OCI-LY1 (cell line): ENCODE data around the gene HNRNPLL.

Source experiments
- H2AFZ ChIP-seq: fragments of 200-600 bp; sonication (generic), shearing (Covaris generic); 2 replicates; pipeline ENCODE4 v1.6.0; 2014; ENCODE audit warnings: antibody characterized with exemption, mild to moderate bottlenecking, low read length
- H3F3A ChIP-seq: fragments of 200-600 bp; sonication (generic), shearing (Covaris generic); 2 replicates; pipeline ENCODE4 v1.6.0; 2014; ENCODE audit warnings: mild to moderate bottlenecking, antibody characterized with exemption, low read length, moderate library complexity; ENCODE audit not compliant: insufficient read depth
- H3K27ac ChIP-seq: fragments of 200-600 bp; sonication (generic); 2 replicates; pipeline ENCODE4 v1.5.1; 2014; ENCODE audit warnings: low read length, mixed run types, mild to moderate bottlenecking, low read depth; ENCODE audit not compliant: poor library complexity, severe bottlenecking
- H3K27me3 ChIP-seq: fragments of 200-600 bp; sonication (generic); 2 replicates; pipeline ENCODE4 v1.6.0; 2014; ENCODE audit warnings: antibody characterized with exemption, mild to moderate bottlenecking, low read length, moderate library complexity; ENCODE audit not compliant: insufficient read depth
- H3K36me3 ChIP-seq: fragments of 200-600 bp; sonication (generic); 2 replicates; pipeline ENCODE4 v1.6.1; 2014; ENCODE audit warnings: mild to moderate bottlenecking, antibody characterized with exemption, low read length, moderate library complexity, mixed read lengths; ENCODE audit not compliant: insufficient read depth
- H3K4me1 ChIP-seq: fragments of 200-600 bp; sonication (generic); 2 replicates; pipeline ENCODE4 v1.5.1; 2014; ENCODE audit warnings: mild to moderate bottlenecking, low read length, moderate library complexity; ENCODE audit not compliant: insufficient read depth, severe bottlenecking
- H3K4me2 ChIP-seq: fragments of 200-600 bp; sonication (generic), shearing (Covaris generic); 2 replicates; pipeline ENCODE4 v1.6.1; 2014; ENCODE audit warnings: low read length
- H3K4me3 ChIP-seq: fragments of 200-600 bp; sonication (generic); 2 replicates; pipeline ENCODE4 v1.5.1; 2014; ENCODE audit warnings: low read length, low read depth, mild to moderate bottlenecking, mixed read lengths; ENCODE audit not compliant: poor library complexity, severe bottlenecking
- H3K79me2 ChIP-seq: fragments of 200-600 bp; shearing (Covaris generic); 2 replicates; pipeline ENCODE4 v1.6.1; 2016; ENCODE audit warnings: mixed run types, low read length, mixed read lengths; ENCODE audit not compliant: insufficient read depth
- H3K9ac ChIP-seq: fragments of 200-600 bp; sonication (generic), shearing (Covaris generic); 2 replicates; pipeline ENCODE4 v1.6.1; 2014; ENCODE audit warnings: mild to moderate bottlenecking, low read length, mixed read lengths
- H3K9me2 ChIP-seq: fragments of 200-600 bp; sonication (generic), shearing (Covaris generic); 2 replicates; pipeline ENCODE4 v1.6.1; 2014; ENCODE audit warnings: low read depth, mild to moderate bottlenecking, low read length, mixed read lengths
- H3K9me3 ChIP-seq: fragments of 200-600 bp; shearing (Covaris generic); 2 replicates; pipeline ENCODE4 v1.6.1; 2014; ENCODE audit warnings: low read length, mixed read lengths
- H4K20me1 ChIP-seq: fragments of 200-600 bp; sonication (generic), shearing (Covaris generic); 2 replicates; pipeline ENCODE4 v1.6.0; 2016; ENCODE audit warnings: mild to moderate bottlenecking, low read length; ENCODE audit not compliant: insufficient read depth
- EZH2 ChIP-seq: fragments of 200-600 bp; sonication (generic), shearing (Covaris generic); IDR thresholded peaks from 2 replicates; pipeline ENCODE4 v1.8.0; 2017; ENCODE audit warnings: borderline replicate concordance, mixed run types, mild to moderate bottlenecking, antibody characterized with exemption, low read length, moderate library complexity, mixed read lengths
- TF ChIP-seq, protein P1 (sequence below): fragments of 200-600 bp; sonication (generic), shearing (Covaris generic); IDR thresholded peaks from 2 replicates; pipeline ENCODE4 v1.5.1; 2017; ENCODE audit warnings: mild to moderate bottlenecking, antibody characterized with exemption, low read length, moderate library complexity, mixed read lengths

Gene HNRNPLL

GRCh38 chr2:38549851-38550250 lies 52.9 kb downstream of the HNRNPLL start:
- H2AFZ ChIP-seq: no peak overlapping the region
- no peaks in the 10 kb centered on the region for H3K79me2 ChIP-seq
- H3K4me2 ChIP-seq: no peak overlapping the region
- TF ChIP-seq, protein P1, sequence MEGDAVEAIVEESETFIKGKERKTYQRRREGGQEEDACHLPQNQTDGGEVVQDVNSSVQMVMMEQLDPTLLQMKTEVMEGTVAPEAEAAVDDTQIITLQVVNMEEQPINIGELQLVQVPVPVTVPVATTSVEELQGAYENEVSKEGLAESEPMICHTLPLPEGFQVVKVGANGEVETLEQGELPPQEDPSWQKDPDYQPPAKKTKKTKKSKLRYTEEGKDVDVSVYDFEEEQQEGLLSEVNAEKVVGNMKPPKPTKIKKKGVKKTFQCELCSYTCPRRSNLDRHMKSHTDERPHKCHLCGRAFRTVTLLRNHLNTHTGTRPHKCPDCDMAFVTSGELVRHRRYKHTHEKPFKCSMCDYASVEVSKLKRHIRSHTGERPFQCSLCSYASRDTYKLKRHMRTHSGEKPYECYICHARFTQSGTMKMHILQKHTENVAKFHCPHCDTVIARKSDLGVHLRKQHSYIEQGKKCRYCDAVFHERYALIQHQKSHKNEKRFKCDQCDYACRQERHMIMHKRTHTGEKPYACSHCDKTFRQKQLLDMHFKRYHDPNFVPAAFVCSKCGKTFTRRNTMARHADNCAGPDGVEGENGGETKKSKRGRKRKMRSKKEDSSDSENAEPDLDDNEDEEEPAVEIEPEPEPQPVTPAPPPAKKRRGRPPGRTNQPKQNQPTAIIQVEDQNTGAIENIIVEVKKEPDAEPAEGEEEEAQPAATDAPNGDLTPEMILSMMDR: no peak
- TF ChIP-seq EZH2: no peak
- H3K36me3 ChIP-seq: no peaks in the 10 kb centered on the region
- H3K4me1 ChIP-seq: no peaks in the 10 kb centered on the region
- H3K27me3 ChIP-seq: no peaks in the 10 kb centered on the region
- H4K20me1 ChIP-seq: no peaks in the 10 kb centered on the region
- H3K4me3 ChIP-seq: no peak overlapping the region
- no peaks in the 10 kb centered on the region for H3F3A ChIP-seq
- H3K9ac ChIP-seq: no peak overlapping the region
- no peaks in the 10 kb centered on the region for H3K9me2 ChIP-seq
- H3K27ac ChIP-seq: no peak overlapping the region
- no peaks in the 10 kb centered on the region for H3K9me3 ChIP-seq

- no peaks in the 10 kb centered on the region for H3K9me3 ChIP-seq
- H3K27ac ChIP-seq: no peak overlapping the region
- H3K36me3 ChIP-seq: no peaks in the 10 kb centered on the region
- no peak overlapping the region for H3K4me3 ChIP-seq
- H3K4me1 ChIP-seq: no peaks in the 10 kb centered on the region
- no peaks in the 10 kb centered on the region for H4K20me1 ChIP-seq
- no peak overlapping the region for H3K9ac ChIP-seq
- no peaks in the 10 kb centered on the region for H3K9me2 ChIP-seq
- no peaks in the 10 kb centered on the region for H3F3A ChIP-seq
- H3K4me2 ChIP-seq: no peak overlapping the region
- no peaks in the 10 kb centered on the region for H3K27me3 ChIP-seq
- no peaks in the 10 kb centered on the region for H3K79me2 ChIP-seq
- TF ChIP-seq, protein P1: no peak
- TF ChIP-seq EZH2: no peak
- H2AFZ ChIP-seq: no peak overlapping the region
These were observed 53.5 kb downstream of the HNRNPLL start for GRCh38 chr2:38549071-38549704.

- H3K4me3 ChIP-seq: no peak overlapping the region
- no peaks in the 10 kb centered on the region for H3K36me3 ChIP-seq
- H3F3A ChIP-seq: no peaks in the 10 kb centered on the region
- H3K4me2 ChIP-seq: no peak overlapping the region
- no peak overlapping the region for H3K27ac ChIP-seq
- H3K4me1 ChIP-seq: no peaks in the 10 kb centered on the region
- H3K79me2 ChIP-seq: no peaks in the 10 kb centered on the region
- no peak overlapping the region for H2AFZ ChIP-seq
- H3K9me3 ChIP-seq: no peaks in the 10 kb centered on the region
- H4K20me1 ChIP-seq: no peaks in the 10 kb centered on the region
- TF ChIP-seq, protein P1: no peak
- no peak for TF ChIP-seq EZH2
- H3K9me2 ChIP-seq: no peaks in the 10 kb centered on the region
- H3K9ac ChIP-seq: no peak overlapping the region
- H3K27me3 ChIP-seq: no peaks in the 10 kb centered on the region
These were observed 54.9 kb downstream of the HNRNPLL start for GRCh38 chr2:38547791-38548190.
